Liver (tissue), 9 donors: Measurements from ENCODE around the gene MYO9B. TPM values are rescaled to one million over a fixed set of nuclear protein-coding genes. Genes with fewer than 3 reads are reported as not detected.

Experiments used
- DNase-seq: peaks from one replicate; pipeline ENCODE4 v3.0.0-alpha.2; 2017; ENCODE audit warnings: low spot score
- H3K27ac ChIP-seq, 2 donors: one replicate each; pipeline ENCODE4 v1.7.0; 2013; ENCODE audit warnings: inconsistent platforms in 2 of 2, low read length in 2 of 2, control low read depth in 1 of 2, low read depth in 1 of 2, mild to moderate bottlenecking in 1 of 2
- H3K27me3 ChIP-seq, 4 donors: one replicate each; pipeline versions ENCODE4 v1.6.1 to v1.7.0; 2013; ENCODE audit warnings: low read length in 3 of 4, inconsistent platforms in 1 of 4, mild to moderate bottlenecking in 1 of 4, moderate library complexity in 1 of 4; ENCODE audit not compliant: control insufficient read depth in 4 of 4, insufficient read depth in 4 of 4
- H3K36me3 ChIP-seq, 4 donors: one replicate each; pipeline versions ENCODE4 v1.6.1 to v1.7.0; 2013; ENCODE audit warnings: low read length in 3 of 4, mild to moderate bottlenecking in 3 of 4, low read depth in 1 of 4, moderate library complexity in 1 of 4; ENCODE audit not compliant: control insufficient read depth in 4 of 4, insufficient read depth in 3 of 4
- H3K4me1 ChIP-seq, 4 donors: one replicate each; pipeline versions ENCODE4 v1.6.1 to v1.7.0; 2013; ENCODE audit warnings: low read length in 3 of 4, mild to moderate bottlenecking in 3 of 4, moderate library complexity in 1 of 4; ENCODE audit not compliant: control insufficient read depth in 4 of 4, insufficient read depth in 4 of 4
- H3K4me3 ChIP-seq, 3 donors: one replicate each; pipeline versions ENCODE4 v1.6.1 to v1.7.0; 2013; ENCODE audit warnings: low read length in 3 of 3, control low read depth in 1 of 3, low read depth in 1 of 3, mild to moderate bottlenecking in 1 of 3
- H3K9ac ChIP-seq, 2 donors: one replicate each; pipeline ENCODE4 v1.7.0; 2013; ENCODE audit warnings: low read length in 2 of 2, mild to moderate bottlenecking in 2 of 2, moderate library complexity in 2 of 2, control low read depth in 1 of 2, low read depth in 1 of 2
- H3K9me3 ChIP-seq, 4 donors: one replicate each; pipeline versions ENCODE4 v1.6.1 to v1.7.0; 2013; ENCODE audit warnings: low read length in 3 of 4; ENCODE audit not compliant: control insufficient read depth in 4 of 4
- EGR1 ChIP-seq, 2 donors: IDR thresholded peaks; 2 replicates each; pipeline ENCODE4 v1.6.1; 2016 to 2018; ENCODE audit warnings: antibody characterized with exemption in 2 of 2, low read depth in 2 of 2
- FOXA1 ChIP-seq: IDR thresholded peaks from 2 replicates; pipeline ENCODE4 v1.6.1; 2016; ENCODE audit warnings: antibody characterized with exemption
- FOXA2 ChIP-seq: IDR thresholded peaks from 2 replicates; pipeline ENCODE4 v1.6.1; 2016; ENCODE audit warnings: antibody characterized with exemption
- GABPA ChIP-seq, 2 donors: IDR thresholded peaks in 1 of 2; conservative IDR thresholded peaks in 1 of 2; 2 replicates each; pipeline ENCODE4 v1.6.1; 2016; ENCODE audit warnings: antibody characterized with exemption in 2 of 2, mild to moderate bottlenecking in 1 of 2, moderate library complexity in 1 of 2
- HNF4A ChIP-seq, 2 donors: conservative IDR thresholded peaks; 2 replicates each; pipeline ENCODE4 v1.6.1; 2016; ENCODE audit warnings: antibody characterized with exemption in 2 of 2, mild to moderate bottlenecking in 2 of 2
- HNF4G ChIP-seq: IDR thresholded peaks from 2 replicates; pipeline ENCODE4 v1.6.1; 2016; ENCODE audit warnings: antibody characterized with exemption
- JUND ChIP-seq, 2 donors: IDR thresholded peaks; 2 replicates each; pipeline ENCODE4 v1.6.1; 2016; ENCODE audit warnings: antibody characterized with exemption in 2 of 2
- NR2F2 ChIP-seq: IDR thresholded peaks from 2 replicates; pipeline ENCODE4 v1.6.1; 2016; ENCODE audit warnings: antibody characterized with exemption
- RAD21 ChIP-seq, 2 donors: IDR thresholded peaks; 2 replicates each; pipeline ENCODE4 v1.6.1; 2016; ENCODE audit warnings: antibody characterized with exemption in 2 of 2, mild to moderate bottlenecking in 2 of 2
- RXRA ChIP-seq, 2 donors: IDR thresholded peaks; 2 replicates each; pipeline ENCODE4 v1.6.1; 2017 to 2018; ENCODE audit warnings: antibody characterized with exemption in 2 of 2, mild to moderate bottlenecking in 1 of 2
- SP1 ChIP-seq: IDR thresholded peaks from 2 replicates; pipeline ENCODE4 v1.6.1; 2018; ENCODE audit warnings: antibody characterized with exemption, mild to moderate bottlenecking
- TAF1 ChIP-seq: conservative IDR thresholded peaks from 2 replicates; pipeline ENCODE4 v1.6.1; 2016; ENCODE audit warnings: antibody characterized with exemption, mild to moderate bottlenecking
- YY1 ChIP-seq: IDR thresholded peaks from 2 replicates; pipeline ENCODE4 v1.6.1; 2016; ENCODE audit warnings: antibody characterized with exemption, mild to moderate bottlenecking
- WGBS: extraction: QIAGEN DNeasy Blood & Tissue Kit; methylation state at CpG from one replicate; pipeline ENCODE4 v1.1.7; 2013; 5-methylcytosine and 5-hydroxymethylcytosine counted together
- polyA plus RNA-seq, 2 donors: library from polyadenylated mRNA; stranded (reverse) in 1 of 2; unstranded in 1 of 2; fragments of 200-250 nt in 1 of 2; fragments of >200 nt in 1 of 2; fragmentation: Nextera tagmentation in 1 of 2; extraction: Ambion mirVana in 1 of 2; gene quantifications; one replicate each; pipeline versions ENCODE4 v1.2.1 to v1.2.3, GENCODE V29; 2013 to 2015
- total RNA-seq, 2 donors: library from RNA; depleted of rRNA; stranded (reverse); fragments of >200 nt; gene quantifications; one replicate each; pipeline ENCODE4 v1.2.3, GENCODE V29; 2014
- TF ChIP-seq, protein P1 (sequence below): IDR thresholded peaks from 2 replicates; pipeline ENCODE4 v1.6.1; 2016; ENCODE audit warnings: antibody characterized with exemption
- TF ChIP-seq, protein P2 (sequence below): IDR thresholded peaks from 2 replicates; pipeline ENCODE4 v1.6.1; 2016; ENCODE audit warnings: antibody characterized with exemption
- TF ChIP-seq, protein P3 (sequence below): IDR thresholded peaks from 2 replicates; pipeline ENCODE4 v1.6.1; 2016; ENCODE audit warnings: antibody characterized with exemption
- donor health status: healthy.
- donor health status: healthy.
- donor health status: healthy.
- donor health status: healthy.
- donor health status: healthy.

MYO9B gene
- total and polyA plus RNA-seq, 4 donors, result 9.1 to 32.5 (median 21.0) TPM

DNA sequence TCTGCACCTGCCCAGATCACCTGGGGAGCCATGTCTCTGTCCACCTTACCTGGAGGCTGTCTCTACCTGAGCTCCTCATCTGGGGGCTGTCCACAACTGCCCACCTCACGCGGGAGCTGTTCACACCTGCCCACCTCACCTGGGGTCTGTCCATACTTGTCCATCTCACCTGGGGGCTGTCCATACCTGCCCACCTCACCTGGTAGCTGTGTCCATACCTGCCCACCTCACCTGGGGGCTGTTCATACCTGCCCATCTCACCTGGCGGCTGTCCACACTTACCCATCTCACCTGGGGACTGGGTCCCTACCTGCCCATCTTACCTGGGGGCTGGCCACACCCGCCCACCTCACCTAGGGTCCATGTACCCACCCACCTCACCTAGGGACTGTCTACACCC, 38.9 kb upstream of the MYO9B start:
- no peak overlapping the region for H3K4me3 ChIP-seq
- DNase-seq, result no peak
- no peak overlapping the region for H3K9ac ChIP-seq
- peaks cover 0 to 1% (median 0%) of the 10 kb centered on the region in 4 donors for H3K27me3 ChIP-seq
- no peaks in the 10 kb centered on the region for H3K4me1 ChIP-seq
- H3K27ac ChIP-seq, result no peak overlapping the region
- TF ChIP-seq RXRA (IDR thresholded peaks at IDR 0.05) (no peak), HNF4G (no peak), FOXA2 (no peak)
- TF ChIP-seq, protein P1, sequence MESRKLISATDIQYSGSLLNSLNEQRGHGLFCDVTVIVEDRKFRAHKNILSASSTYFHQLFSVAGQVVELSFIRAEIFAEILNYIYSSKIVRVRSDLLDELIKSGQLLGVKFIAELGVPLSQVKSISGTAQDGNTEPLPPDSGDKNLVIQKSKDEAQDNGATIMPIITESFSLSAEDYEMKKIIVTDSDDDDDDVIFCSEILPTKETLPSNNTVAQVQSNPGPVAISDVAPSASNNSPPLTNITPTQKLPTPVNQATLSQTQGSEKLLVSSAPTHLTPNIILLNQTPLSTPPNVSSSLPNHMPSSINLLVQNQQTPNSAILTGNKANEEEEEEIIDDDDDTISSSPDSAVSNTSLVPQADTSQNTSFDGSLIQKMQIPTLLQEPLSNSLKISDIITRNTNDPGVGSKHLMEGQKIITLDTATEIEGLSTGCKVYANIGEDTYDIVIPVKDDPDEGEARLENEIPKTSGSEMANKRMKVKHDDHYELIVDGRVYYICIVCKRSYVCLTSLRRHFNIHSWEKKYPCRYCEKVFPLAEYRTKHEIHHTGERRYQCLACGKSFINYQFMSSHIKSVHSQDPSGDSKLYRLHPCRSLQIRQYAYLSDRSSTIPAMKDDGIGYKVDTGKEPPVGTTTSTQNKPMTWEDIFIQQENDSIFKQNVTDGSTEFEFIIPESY, result no peak
- no peaks in the 10 kb centered on the region for H3K9me3 ChIP-seq
- no peaks in the 10 kb centered on the region for H3K36me3 ChIP-seq
- WGBS, result 87% methylated on average over 4 of the region's 4 CpGs

DNA sequence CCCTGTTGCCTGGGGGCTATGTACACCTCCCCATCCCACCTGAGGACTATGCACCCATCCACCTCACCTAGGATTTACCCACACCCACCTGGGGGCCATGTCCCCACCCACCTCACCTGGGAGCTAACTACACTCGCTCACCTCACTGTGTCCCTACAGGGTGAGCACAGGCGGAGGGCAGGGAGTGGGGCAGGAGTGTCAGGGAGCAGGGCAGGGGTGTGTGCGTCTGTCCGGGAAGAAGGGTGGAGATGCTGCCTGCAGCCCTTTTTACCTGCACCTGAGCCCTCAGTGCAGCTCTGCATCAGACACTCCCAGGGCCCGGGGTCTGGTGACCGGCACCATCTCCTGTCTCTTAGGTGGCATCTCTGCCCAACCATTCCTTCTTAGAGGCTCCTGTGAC, 38.4 kb upstream of the MYO9B start:
- Histone ChIP-seq H3K9me3 (no peaks in the 10 kb centered on the region), H3K27me3 (peaks cover 0 to 2% (median 0%) of the 10 kb centered on the region in 4 donors), H3K4me3 (no peak overlapping the region), H3K27ac (no peak overlapping the region), H3K36me3 (no peaks in the 10 kb centered on the region), H3K4me1 (no peaks in the 10 kb centered on the region), H3K9ac (no peak overlapping the region)
- TF ChIP-seq YY1 (no peak), FOXA1 (no peak), SP1 (no peak), FOXA2 (no peak), RAD21 (IDR thresholded peaks at IDR 0.05) (no peak), HNF4A (conservative IDR thresholded peaks at IDR 0.05) (no peak), EGR1 (IDR thresholded peaks at IDR 0.05; ENCODE audit: low read depth in 2 of 2) (no peak), NR2F2 (no peak)
- TF ChIP-seq, protein P2, sequence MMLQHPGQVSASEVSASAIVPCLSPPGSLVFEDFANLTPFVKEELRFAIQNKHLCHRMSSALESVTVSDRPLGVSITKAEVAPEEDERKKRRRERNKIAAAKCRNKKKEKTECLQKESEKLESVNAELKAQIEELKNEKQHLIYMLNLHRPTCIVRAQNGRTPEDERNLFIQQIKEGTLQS, result no peak
- DNase-seq, result no peak
- 82% methylated on average over 6 of the region's 6 CpGs for WGBS

DNA sequence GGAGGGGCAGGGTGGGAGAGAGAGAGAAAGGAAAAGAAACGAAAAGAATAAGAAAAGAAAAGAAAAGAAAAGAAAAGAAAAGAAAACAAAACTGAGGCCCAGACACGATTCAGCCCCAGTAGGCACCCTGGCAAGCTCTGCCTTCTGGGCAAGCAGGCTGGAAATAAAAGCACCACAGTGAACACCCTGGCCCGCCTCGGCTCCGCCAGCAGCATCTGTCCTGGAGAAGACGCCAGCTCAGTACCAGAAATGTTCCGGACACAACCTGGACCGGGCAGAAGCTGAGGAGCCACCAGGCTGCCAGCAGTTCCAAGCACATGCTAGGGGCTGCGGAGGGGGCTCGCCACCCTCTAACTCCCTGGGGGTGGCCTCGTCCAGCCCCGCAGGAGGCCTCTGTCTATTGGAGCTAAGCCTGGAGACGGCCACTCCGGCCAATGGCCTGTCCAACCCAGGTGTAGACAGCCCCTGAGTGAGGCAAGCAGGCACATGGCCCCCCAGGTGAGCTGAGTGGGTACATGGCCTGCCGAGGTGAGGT, 37.5 kb upstream of the MYO9B start:
- H3K4me1 ChIP-seq, result no peaks in the 10 kb centered on the region
- TF ChIP-seq FOXA1 (no peak), NR2F2 (no peak), JUND (IDR thresholded peaks at IDR 0.05) (no peak), HNF4G (no peak), RAD21 (IDR thresholded peaks at IDR 0.05) (no peak), SP1 (no peak), TAF1 (no peak), GABPA (IDR thresholded peaks at IDR 0.05 in 1 of 2, conservative IDR thresholded peaks at IDR 0.05 in 1 of 2) (no peak), YY1 (no peak), HNF4A (conservative IDR thresholded peaks at IDR 0.05) (no peak)
- TF ChIP-seq, protein P2, result no peak
- TF ChIP-seq, protein P3, sequence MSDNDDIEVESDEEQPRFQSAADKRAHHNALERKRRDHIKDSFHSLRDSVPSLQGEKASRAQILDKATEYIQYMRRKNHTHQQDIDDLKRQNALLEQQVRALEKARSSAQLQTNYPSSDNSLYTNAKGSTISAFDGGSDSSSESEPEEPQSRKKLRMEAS, result no peak
- H3K9ac ChIP-seq, result no peak overlapping the region
- H3K9me3 ChIP-seq, result no peaks in the 10 kb centered on the region
- no peak for DNase-seq
- H3K36me3 ChIP-seq, result no peaks in the 10 kb centered on the region
- WGBS, result 80% methylated on average over 15 of the region's 15 CpGs
- H3K4me3 ChIP-seq, result no peak overlapping the region
- H3K27ac ChIP-seq, result no peak overlapping the region
- H3K27me3 ChIP-seq, result peaks cover 0 to 2% (median 0%) of the 10 kb centered on the region in 4 donors
